Esophagus muscularis mucosa (tissue), 3 donors: ENCODE results near the gene UQCRC2.

Experiments
- CTCF ChIP-seq, 3 experiments: fragments of 200-600 bp in 2 of 3; fragments of 450-650 bp in 1 of 3; sonication (generic) in 2 of 3; IDR thresholded peaks; one replicate each; pipeline ENCODE4 v1.5.1; 2017 to 2019; ENCODE audit warnings: antibody characterized with exemption in 3 of 3, mild to moderate bottlenecking in 2 of 3, moderate library complexity in 1 of 3
- EP300 ChIP-seq: sonication (generic); formaldehyde crosslinking; IDR thresholded peaks from one replicate; pipeline ENCODE4 v1.6.1; 2017; ENCODE audit warnings: antibody characterized with exemption

GRCh38 chr16:21973945-21974344 lies 20.8 kb downstream of the UQCRC2 start:
- TF ChIP-seq CTCF (IDR thresholded peaks at IDR 0.05) = no peak
- TF ChIP-seq EP300 = no peak
